Muscle layer of colon (tissue), 2 donors: ENCODE measurements around the gene MX2.

Source experiments
- H3K27ac ChIP-seq: one replicate; pipeline ENCODE4 v1.7.0; 2013; ENCODE audit warnings: low read depth, mild to moderate bottlenecking, low read length, moderate library complexity
- H3K27me3 ChIP-seq, 2 donors: one replicate each; pipeline ENCODE4 v1.7.0; 2013; ENCODE audit warnings: low read length in 2 of 2, mild to moderate bottlenecking in 2 of 2; ENCODE audit not compliant: insufficient read depth in 2 of 2, control insufficient read depth in 1 of 2
- H3K36me3 ChIP-seq: one replicate; pipeline ENCODE4 v1.7.0; 2013; ENCODE audit warnings: mild to moderate bottlenecking, low read length; ENCODE audit not compliant: insufficient read depth
- H3K4me1 ChIP-seq: one replicate; pipeline ENCODE4 v1.7.0; 2013; ENCODE audit warnings: mild to moderate bottlenecking, low read length; ENCODE audit not compliant: insufficient read depth
- H3K4me3 ChIP-seq, 2 donors: one replicate each; pipeline ENCODE4 v1.7.0; 2013; ENCODE audit warnings: low read length in 2 of 2, low read depth in 1 of 2, mild to moderate bottlenecking in 1 of 2, moderate library complexity in 1 of 2
- H3K9ac ChIP-seq: one replicate; pipeline ENCODE4 v1.7.0; 2013; ENCODE audit warnings: low read length
- H3K9me3 ChIP-seq: one replicate; pipeline ENCODE4 v1.7.0; 2013; ENCODE audit warnings: mild to moderate bottlenecking, low read length
- donor health status: abdominal sarcoma.
- donor health status: Adenocarcinoma of cecum.

MX2 gene

DNA sequence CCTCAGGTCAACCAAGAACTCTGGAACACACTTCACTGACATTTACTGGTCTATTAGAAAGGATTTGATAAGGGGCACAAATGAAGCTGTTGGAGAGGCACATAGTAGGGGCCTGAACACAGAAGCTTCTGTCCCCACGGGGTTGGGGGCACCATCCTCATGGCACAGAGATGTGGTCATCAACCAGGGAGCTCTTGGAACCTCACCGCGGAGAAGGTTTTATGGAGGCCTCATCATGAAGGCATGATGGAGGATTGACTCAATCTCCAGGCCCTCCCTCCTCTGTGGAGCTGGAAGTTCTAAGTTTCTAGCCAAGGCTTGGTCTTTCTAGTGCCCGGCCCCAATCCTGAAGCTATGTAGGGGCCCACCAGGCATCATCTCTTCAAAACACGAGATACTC is 87.8 kb downstream of the MX2 start:
- Histone ChIP-seq H3K9ac (no peak overlapping the region), H3K9me3 (no peaks in the 10 kb centered on the region), H3K27me3 (no peaks in the 10 kb centered on the region), H3K36me3 (peaks cover 66% of the 10 kb centered on the region), H3K27ac (no peak overlapping the region), H3K4me3 (no peak overlapping the region), H3K4me1 (no peaks in the 10 kb centered on the region)

DNA sequence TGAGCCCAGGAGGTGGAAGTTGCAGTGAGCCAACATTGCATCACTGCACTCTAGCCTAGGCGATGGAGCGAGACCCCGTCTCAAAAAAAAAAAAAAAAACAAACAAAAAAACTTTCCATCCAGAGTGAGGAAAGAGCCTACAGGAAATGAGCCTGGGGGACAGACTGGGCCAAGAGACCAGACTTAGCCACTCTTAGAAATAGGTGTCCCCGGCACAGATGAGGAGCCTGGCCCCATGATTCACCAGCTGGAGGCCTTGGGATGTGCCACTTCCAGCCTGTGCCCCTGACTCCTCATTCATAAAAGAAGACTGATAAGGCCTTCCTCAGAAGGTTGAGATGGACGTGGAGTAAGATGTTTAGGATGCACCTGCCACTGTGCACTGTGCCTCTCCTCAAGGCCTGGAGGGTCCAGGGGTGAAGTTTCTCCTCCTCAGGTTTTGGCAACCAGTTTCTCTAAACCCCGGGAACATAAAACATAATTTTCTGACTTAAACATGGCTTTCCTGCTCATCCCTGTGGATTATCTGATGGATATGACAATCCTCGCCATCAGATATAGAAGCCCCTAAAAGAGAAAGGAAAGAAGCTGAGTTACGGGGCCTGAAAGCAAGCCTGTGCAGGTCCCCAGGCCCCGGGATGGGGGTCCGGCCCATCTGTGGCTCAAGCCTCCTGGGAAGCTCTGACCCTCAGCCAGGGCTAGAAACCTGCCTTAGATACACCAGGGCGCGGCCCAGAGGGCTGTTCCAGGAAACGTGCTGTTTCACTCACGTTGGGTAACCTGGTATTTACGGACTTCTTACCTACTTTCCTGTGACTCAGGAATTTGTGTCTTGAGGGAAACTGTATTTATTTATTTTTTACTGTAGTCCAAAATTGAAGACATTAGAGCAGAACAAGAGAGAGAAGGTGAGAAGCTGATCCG is 90.2 kb downstream of the MX2 start:
- H3K27me3 ChIP-seq = no peaks in the 10 kb centered on the region
- no peak overlapping the region for H3K4me3 ChIP-seq
- peaks cover 45% of the 10 kb centered on the region for H3K36me3 ChIP-seq
- H3K9ac ChIP-seq = no peak overlapping the region
- H3K4me1 ChIP-seq = no peaks in the 10 kb centered on the region
- H3K9me3 ChIP-seq = no peaks in the 10 kb centered on the region
- H3K27ac ChIP-seq = no peak overlapping the region

DNA sequence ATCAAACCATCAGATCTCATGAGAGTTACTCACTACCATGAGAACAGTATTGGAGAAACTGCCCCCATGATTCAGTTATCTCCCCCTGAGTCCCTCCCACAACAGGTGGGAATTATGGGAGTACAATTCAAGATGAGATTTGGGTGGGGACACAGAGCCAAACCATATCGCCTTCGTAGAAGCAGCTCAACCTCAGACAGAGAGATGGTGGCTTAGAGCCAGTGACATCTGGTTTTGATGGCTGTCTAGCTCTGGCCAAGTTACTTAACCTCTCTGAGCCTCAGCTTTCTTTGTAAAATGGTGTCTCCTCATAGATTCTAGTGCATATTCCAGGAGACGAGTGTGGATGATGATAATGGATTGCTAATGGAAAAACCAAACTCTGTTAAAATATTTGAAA is 91.4 kb downstream of the MX2 start:
- no peak overlapping the region for H3K9ac ChIP-seq
- no peak overlapping the region for H3K4me3 ChIP-seq
- no peaks in the 10 kb centered on the region for H3K27me3 ChIP-seq
- no peak overlapping the region for H3K27ac ChIP-seq
- H3K4me1 ChIP-seq = no peaks in the 10 kb centered on the region
- no peaks in the 10 kb centered on the region for H3K9me3 ChIP-seq
- H3K36me3 ChIP-seq = peaks cover 34% of the 10 kb centered on the region

DNA sequence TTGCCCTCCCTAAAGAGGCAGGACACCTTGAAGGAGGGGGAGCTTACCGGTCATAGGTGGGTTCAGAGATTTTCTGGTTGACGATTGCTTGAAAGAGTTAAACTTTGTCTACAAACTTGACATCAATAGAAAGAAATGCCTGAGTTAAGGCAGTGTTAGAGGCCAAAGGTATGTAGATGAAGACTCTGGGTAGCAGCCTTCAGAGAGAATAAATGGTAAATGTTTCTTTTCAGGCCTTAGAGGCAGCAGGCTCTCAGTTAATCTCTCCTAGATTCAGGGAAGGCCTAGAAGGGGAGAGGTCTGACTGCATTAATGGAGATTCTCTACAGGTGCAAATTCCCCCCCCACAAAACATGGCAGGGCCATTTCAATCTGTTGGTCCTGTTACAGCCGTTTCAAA is 91.9 kb downstream of the MX2 start:
- peaks cover 38% of the 10 kb centered on the region for H3K36me3 ChIP-seq
- no peak overlapping the region for H3K27ac ChIP-seq
- no peaks in the 10 kb centered on the region for H3K4me1 ChIP-seq
- H3K4me3 ChIP-seq = no peak overlapping the region
- H3K9ac ChIP-seq = no peak overlapping the region
- H3K27me3 ChIP-seq = no peaks in the 10 kb centered on the region
- H3K9me3 ChIP-seq = no peaks in the 10 kb centered on the region

DNA sequence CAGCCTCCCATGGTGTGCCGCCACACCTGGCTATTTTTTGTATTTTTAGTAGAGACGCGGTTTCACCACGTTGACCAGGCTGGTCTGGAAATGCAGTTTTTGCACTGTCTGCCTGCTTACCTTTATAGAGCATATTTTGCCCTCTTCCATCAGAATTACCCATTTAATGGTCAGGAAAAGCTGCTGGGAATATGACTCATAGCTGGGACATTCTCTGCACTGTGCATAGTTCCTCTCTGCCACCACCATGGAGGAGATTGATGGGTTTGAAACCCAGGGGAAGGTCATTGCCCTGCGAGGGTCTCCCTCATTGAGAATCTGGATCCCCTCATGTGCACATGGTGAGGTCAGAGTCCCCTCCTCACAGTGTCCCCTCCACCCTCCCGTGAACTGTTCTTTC is 96.3 kb downstream of the MX2 start:
- no peak overlapping the region for H3K4me3 ChIP-seq
- no peaks in the 10 kb centered on the region for H3K9me3 ChIP-seq
- H3K4me1 ChIP-seq = no peaks in the 10 kb centered on the region
- H3K27ac ChIP-seq = no peak overlapping the region
- H3K9ac ChIP-seq = no peak overlapping the region
- no peaks in the 10 kb centered on the region for H3K27me3 ChIP-seq
- peaks cover 23% of the 10 kb centered on the region for H3K36me3 ChIP-seq

DNA sequence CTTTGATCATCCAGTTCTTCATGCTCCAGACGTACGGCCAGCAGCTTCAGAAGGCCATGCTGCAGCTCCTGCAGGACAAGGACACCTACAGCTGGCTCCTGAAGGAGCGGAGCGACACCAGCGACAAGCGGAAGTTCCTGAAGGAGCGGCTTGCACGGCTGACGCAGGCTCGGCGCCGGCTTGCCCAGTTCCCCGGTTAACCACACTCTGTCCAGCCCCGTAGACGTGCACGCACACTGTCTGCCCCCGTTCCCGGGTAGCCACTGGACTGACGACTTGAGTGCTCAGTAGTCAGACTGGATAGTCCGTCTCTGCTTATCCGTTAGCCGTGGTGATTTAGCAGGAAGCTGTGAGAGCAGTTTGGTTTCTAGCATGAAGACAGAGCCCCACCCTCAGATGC is 96.7 kb downstream of the MX2 start:
- Histone ChIP-seq H3K9me3 (no peaks in the 10 kb centered on the region), H3K9ac (no peak overlapping the region), H3K4me3 (no peak overlapping the region), H3K4me1 (no peaks in the 10 kb centered on the region), H3K27me3 (no peaks in the 10 kb centered on the region), H3K36me3 (peaks cover 18% of the 10 kb centered on the region), H3K27ac (no peak overlapping the region)
